SK-N-MC (cell line): ENCODE measurements around the gene ARRB1.

Source experiments
- EZH2 ChIP-seq: fragments of 200-600 bp; sonication (generic); IDR thresholded peaks from one replicate; pipeline ENCODE4 v1.6.1; 2017; ENCODE audit warnings: antibody characterized with exemption
- FOXP2 ChIP-seq: optimal IDR thresholded peaks from 2 replicates; pipeline ENCODE3; 2011; ENCODE audit warnings: mild to moderate bottlenecking, moderate library complexity; ENCODE audit not compliant: insufficient read depth; ENCODE audit errors: extremely low read length, control extremely low read depth
- POLR2AphosphoS5 ChIP-seq: IDR thresholded peaks from 2 replicates; pipeline ENCODE4 v1.6.1; 2012; ENCODE audit warnings: mild to moderate bottlenecking, low read depth, low read length, borderline replicate concordance

DNA sequence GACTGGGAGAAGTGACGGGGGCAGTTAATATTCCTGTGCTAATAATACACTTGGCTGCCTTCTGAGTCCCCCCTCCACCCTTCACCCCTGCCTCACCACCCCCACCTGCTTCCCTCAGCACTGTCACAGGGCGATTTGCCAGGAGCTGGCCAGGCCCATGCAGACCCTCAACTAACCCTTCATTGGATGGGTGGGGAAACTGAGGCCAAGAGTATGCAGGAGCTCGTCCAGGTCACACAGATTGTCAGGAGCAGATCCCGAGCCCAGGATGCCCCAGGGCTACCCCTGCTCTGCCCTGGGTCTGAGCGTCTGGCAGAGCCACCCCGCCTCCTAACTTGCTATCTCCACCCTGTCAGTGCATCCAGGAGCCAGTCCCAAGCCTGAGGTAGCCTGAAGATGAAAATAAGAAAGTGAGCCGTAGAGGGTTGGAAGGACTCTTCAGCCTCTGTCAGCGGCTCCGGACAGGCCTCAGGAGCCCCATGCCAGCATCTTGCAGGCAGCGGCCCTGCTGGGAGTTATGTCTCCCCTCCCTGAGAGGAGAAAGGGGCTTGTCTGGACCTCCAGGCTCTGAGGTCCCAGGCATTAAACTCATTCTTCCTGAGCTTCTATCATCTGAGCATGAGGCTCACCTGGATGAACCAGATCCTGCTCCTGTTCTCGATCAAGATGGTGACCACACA, 104.7 kb downstream of the ARRB1 start:
- TF ChIP-seq POLR2AphosphoS5 (no peak), EZH2 (no peak), FOXP2 (no peak)
